IPS-NIHi7 (cell line): ENCODE measurements around the gene BTBD8.

ENCODE experiments used
- DNase-seq: peaks from one replicate; pipeline ENCODE4 v3.0.0; 2012; ENCODE audit warnings: mixed read lengths; ENCODE audit errors: extremely low spot score

BTBD8 gene

GRCh38 chr1:92091625-92092024 is 11.5 kb downstream of the BTBD8 start:
- no peak for DNase-seq

DNA sequence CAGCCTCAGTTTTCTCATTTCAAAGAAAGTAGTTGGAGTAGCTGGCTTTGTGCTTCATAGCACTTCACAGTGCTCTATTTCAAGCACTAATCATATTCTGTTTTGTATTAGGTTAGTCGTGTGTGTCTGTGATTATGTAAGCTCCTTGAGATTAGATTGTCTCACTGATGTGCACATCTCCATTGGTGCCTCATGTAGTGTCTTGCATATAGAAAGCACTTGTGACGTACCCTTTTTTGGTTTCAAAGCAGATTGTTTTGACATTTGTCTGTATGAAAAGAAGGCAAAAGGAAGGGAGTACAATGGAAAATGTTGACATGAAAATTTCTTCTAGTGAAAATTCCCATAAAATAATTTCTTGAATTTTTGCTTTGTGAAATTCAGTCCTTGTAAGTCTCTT is 13.9 kb downstream of the BTBD8 start:
- DNase-seq = no peak

DNA sequence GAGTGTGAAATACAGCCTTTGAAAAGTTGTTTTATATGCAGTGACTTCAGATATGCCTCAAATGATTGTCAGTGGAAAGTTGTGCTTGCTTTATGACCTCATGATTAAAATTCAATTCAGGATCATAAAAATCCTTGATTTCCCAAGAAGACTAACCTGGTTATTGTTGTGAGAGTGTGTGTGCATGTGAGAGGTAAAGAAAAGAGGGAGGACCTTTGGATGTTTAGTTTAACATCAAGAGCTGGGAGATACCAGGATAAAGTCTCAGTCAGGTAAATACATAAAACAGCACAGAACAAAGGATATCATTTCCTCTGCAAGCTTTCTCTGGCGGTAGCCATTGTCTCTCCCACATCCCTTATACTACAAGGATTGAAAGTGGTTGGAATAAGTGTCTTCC is 14.4 kb downstream of the BTBD8 start:
- DNase-seq = no peak

DNA sequence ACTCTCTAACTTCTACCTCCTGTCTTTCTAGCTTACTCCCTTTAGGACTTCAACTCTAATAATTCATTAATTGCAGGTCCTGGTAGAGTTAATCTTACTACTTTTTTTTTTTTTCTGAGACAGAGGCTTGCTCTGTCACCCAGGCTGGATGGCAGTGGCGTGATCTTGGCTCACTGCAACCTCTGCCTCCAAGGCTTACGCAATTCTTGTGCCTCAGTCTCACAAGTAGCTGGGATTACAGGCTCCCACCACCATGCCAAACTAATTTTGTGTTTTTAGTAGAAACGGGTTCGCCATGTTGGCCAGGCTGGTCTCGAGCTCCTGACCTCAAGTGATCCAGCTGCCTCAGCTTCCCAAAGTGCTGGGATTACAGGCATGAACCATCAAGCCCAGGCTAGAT is 15.7 kb downstream of the BTBD8 start:
- no peak for DNase-seq

DNA sequence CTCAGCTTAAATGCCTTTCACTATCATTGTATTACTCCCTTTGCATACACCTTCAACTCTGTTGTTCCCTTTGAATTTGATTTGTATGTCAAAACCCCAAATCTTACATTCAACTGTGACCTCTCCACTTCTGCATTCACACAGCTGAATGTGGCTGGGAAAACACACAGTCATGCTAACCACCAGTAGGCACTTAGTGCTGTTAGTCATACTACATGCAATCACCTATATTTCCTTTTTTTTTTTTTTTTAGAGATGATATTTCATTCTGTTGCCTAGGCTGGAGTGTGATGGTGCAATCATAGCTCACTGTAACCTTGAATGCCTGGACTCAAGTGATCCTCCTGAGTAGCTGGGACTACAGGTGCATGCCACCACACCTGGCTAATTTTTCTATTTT is 16.2 kb downstream of the BTBD8 start:
- DNase-seq = no peak

DNA sequence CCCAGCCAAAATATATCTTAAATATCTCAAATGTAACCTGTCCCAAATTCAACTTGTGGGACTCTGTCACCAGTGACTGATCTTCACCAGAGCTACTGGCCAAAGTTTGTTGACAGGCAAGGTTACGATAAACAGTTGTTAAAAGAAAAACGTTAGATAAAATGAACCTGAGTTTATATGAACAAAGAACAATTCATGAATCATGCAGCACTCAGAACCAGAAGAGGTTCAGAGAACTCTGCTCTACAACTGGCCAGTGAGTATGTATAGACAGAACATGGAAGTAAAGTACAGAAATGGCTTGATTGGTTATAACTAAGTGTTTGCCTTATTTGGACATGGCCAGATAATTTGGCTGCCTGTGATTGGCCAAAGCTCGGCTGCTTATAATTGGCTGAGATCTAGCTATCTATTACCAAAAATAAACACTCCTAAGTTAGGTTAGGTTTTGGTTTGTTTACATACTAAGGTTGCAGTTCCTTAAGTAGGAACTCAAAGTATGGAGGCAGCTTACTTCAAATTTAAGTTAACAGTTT is 25.5 kb downstream of the BTBD8 start:
- DNase-seq = no peak

DNA sequence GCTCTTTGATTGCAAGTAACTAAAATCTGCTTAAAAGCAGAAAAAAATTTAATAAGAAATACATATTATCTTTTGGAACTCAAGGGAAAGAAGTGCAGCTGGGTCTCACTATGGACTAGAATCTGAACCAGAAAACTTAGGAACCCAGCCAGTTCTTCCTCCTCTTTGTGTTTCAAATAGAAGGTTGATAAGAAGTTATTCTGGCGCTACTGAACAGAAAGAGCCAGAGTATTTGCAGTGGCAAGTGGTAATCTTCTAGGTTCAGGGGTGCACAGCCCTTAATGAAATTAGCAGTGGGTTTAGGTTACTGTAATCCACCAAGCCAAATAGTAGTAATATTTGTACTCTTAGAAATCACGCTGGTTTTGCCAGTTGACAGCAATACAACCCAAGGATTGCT is 28.5 kb downstream of the BTBD8 start:
- no peak for DNase-seq

DNA sequence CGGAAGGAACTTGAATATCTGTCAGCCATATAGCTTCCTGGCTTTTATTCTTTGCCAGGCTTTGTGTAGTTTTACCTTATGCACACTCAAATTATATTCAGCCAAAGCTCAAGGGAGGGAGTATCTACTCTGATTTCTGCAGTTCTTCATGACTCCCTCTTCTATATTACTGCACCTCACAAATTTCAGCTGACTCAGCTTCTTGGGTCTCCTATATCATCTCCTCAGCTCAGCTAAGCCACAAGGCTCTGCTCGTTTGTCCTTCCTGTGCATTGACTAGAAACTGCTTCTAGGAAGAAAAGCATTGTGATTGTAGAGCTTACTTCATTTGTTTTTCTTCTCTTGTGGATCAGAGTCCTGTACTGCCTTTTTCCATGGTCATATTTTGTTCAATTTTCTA is 37.4 kb downstream of the BTBD8 start:
- DNase-seq = no peak

DNA sequence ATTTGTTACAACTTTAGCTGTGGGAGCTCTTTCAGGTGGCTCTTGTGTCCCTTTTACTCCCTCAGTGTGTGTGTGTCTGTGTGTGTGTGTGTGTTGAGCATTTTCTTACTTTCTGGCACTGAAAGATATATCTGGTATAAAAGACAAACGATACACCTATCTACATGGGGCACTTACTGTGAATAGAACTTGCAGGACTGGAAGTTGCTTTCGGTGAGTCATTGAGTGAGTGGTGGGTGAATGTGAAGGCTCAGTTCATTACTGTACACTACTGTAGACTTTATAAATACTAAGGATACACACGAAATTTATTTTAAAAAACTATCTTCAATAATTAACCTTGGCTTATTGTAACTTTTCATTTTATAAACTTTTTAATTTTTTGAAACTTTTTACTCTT is 38.7 kb downstream of the BTBD8 start:
- DNase-seq = no peak

DNA sequence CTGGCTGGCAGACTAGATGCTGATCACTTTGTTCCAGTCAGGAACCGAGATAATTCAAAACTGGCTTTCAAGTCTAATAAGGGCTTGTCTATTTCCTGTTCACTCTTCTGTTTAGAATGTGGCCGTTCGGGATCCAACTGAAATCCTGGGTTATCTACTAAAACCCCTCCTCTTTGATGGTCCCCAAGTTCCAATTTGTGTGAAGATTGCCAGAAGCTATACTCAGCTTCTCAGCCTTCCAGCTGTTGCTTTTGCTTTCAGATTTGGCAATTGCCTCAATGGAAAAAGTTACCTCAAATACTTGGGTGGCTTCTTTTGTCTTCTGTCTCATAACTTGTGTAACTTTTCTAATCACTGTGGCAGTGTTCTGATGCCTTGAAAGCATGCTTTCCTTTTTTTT is 43.7 kb downstream of the BTBD8 start:
- no peak for DNase-seq

DNA sequence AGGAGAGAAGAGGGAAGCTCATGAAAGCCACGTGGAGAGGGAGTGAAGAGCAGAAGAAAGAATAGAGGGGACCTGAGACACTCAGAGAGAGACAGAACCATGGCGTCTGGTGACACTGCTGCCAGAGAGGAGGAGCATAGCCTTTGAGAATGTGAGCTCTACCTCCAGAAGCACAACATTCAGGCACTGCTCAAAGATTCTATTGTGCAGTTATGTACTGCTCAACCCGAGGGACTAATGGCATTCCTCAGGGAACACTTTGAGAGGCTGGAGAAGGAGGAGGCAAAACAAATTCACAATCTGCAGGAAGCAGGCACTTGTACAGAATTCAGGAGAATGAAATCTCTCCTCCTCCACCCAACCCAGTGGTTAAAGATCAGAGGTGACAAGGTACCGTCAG is 45.1 kb downstream of the BTBD8 start:
- DNase-seq = no peak

GRCh38 chr1:92126088-92126487 is 45.9 kb downstream of the BTBD8 start:
- DNase-seq = no peak

- DNase-seq = no peak
Observed at GRCh38 chr1:92134331-92134730, 54.2 kb downstream of the BTBD8 start.

GRCh38 chr1:92136341-92136740 is 56.2 kb downstream of the BTBD8 start:
- no peak for DNase-seq

DNA sequence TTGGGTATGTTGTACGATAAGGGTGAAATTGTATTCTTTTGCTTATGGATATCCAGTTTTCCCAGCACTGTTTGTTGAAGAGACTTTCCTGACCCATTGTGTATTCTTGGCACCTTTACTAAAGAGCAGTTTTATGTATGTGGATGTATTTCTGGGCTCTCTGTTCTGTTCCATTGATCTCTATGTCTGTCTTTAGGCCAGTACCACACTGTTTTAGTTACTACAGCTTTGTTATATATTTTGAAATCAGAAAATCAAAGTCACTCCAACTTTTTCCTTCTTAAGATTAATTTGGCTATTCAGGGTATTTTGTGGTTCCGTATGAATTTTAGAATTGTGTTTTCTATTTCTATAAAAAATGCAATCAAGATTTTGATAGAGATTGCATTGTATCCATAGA is 74.8 kb downstream of the BTBD8 start:
- no peak for DNase-seq

DNA sequence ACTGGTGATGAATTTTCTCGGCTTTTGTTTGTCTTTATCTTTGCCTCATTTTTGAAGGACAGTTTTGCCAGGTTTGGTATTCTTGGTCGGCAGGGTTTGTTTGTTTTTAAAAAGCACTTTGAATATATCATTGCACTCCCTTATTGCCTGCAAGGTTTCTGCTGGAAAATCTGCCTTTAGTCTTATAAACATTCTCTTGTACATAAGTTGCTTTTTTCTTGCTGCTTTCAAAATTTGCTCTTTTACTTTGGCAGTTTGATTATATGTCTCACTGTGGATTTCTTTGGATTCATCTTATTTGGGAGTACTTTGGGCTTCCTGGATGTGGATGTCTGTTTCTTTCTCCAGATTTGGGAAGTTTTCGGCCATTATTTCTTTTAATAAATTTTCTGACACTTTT is 79.4 kb downstream of the BTBD8 start:
- DNase-seq = no peak

DNA sequence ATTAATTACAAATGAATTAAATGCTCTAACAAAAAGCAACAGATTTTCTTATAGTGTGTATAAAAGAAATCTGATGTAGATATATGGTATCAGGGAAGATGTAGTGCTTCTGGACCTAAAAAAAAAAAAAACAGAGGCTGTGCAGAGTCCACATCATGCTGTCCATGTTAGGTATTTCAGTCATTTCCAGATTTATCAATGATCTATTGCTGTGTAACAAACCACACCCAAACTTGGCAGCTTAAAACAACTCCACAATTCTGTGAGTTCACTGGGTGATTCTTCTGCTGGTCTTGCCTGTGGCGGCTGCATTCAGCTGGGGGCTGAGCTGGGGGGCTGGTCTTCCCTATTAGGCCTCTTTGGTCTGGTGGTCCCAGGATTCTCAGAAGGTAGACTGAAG is 85.2 kb downstream of the BTBD8 start:
- DNase-seq = no peak

GRCh38 chr1:92167151-92167550 is 87.0 kb downstream of the BTBD8 start:
- DNase-seq = no peak

DNA sequence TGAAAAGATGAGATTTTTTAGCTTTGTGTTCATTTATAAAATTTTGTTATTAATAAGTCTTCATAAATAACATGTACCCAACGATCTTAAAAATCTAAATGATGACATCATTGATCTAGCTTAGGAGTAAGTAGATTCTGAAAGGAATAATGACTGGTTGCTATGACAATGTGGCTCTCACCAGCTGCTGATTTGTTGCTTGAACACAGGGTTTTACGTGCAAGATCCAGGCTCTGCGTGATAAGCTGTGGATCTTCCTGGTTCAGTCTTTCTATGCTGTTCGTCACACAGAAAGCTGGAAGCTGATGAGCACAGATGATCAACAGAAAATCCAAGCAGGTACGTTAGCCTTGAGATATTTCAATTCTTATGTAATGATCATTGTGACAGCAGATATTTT is 88.5 kb downstream of the BTBD8 start:
- DNase-seq = no peak

GRCh38 chr1:92169214-92170005 is 89.3 kb downstream of the BTBD8 start:
- no peak for DNase-seq

DNA sequence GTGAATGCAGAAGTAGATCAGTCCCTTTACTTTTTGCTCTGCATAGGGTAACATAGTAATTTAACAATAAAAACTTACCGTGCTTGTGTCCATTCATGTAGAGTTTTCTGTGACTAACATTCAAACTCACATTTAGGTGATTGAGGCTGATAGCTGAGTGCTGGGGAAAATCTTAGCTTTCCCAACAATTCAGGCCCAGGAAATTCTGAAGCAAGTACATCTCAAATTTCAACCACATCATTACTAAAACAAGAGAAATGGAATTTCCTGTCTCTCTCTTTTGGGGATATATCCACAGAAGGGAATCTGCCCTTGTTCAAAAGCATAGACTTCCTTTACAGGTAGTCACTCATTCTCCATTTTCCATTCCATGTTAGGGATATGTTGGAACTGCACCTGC is 104.5 kb downstream of the BTBD8 start:
- DNase-seq = no peak

DNA sequence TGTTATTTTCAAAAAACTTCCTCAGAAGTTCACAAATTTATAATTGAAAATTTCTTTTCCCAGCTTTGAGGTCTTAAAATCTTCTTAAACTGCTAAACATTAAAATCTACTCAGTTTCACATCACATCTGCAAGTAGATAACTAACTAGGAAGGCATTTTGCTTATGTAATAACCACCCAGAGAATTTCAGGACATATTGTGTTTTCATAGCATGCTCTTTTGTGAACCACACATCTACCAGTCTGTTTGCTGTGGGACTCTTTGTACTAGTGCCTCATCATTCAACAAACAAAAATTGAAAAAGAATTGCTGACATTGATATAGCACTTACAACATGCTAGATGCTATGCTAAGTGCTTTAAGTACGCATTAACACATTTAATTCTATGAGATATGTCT is 105.9 kb downstream of the BTBD8 start:
- no peak for DNase-seq

GRCh38 chr1:92188436-92189255 is 108.5 kb downstream of the BTBD8 start:
- DNase-seq = no peak
